Neural progenitor cell (in vitro differentiated cells): ENCODE data around the gene GDPGP1.
"Not testable (repeated sequence)": the region's sequence is repeated elsewhere in the genome, so short reads cannot be mapped to it uniquely, and the experiment has no call there.

ENCODE experiments used
- CTCF ChIP-seq: fragments of 200-600 bp; sonication (generic); IDR thresholded peaks from 2 replicates; pipeline ENCODE4 v1.5.1; 2017; ENCODE audit warnings: antibody characterized with exemption, mild to moderate bottlenecking
- EZH2 ChIP-seq: fragments of 200-600 bp; sonication (generic); IDR thresholded peaks from 2 replicates; pipeline ENCODE4 v1.6.1; 2017; ENCODE audit warnings: antibody characterized with exemption, mild to moderate bottlenecking, moderate library complexity
- EZH2phosphoT487 ChIP-seq: fragments of 200-600 bp; sonication (generic); IDR thresholded peaks from 2 replicates; pipeline ENCODE4 v1.6.1; 2017; ENCODE audit warnings: antibody characterized with exemption

- not testable (repeated sequence) for TF ChIP-seq CTCF, EZH2, EZH2phosphoT487
Measured at GRCh38 chr15:90281637-90282036, 47.6 kb downstream of the GDPGP1 start.
